Fibroblast of upper back skin (primary cell): ENCODE data around the gene KANTR.

Experiments
- DNase-seq: peaks from one replicate; pipeline ENCODE4 v3.0.0-alpha.2; 2013

KANTR gene, protein sequence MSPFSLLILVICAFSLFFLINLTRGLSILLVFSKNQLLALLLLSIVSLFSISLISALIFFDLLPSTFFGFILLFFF

DNA sequence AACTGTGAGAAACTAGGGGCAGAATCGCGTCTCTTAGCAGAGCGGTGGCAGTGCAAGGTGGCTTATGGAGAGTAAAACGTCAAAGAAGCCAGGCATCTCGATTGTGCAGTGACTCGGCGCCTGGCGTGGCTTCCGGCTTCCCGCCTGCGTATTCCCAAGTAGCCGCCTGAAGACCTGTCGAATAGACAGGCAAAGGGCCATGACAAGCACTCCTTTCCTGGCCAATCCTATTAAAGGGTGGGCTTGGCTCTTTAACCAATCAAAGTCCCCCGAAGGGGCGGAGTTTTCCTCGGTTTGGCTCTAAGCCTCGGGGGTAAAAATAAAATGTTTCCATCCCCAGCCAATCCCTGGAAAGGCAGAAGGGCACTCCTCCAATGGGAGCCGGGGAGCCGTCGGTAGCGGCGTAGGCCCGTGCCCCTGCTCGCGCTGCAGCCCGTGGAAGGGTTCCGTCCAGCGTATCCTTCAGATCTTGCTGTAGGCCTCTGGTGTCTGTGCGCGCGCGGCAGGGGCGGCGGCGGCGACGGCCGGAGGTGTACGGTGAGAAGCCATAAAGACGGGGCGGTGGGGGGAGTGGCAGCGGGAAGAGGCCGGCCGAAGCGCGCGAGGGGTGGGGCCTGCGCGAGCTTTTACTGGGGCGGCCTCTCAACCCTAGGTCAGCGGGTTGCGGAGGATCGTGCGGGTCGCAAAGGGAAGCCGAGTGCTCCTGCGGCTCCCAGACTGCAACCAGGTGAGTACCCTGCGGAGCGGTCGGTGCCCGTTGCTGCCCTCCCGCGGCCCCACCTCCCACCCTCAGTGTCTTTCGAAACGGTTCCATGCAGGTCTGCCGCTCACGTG, at the start of gene KANTR:
TSS of gene KANTR (plus strand) at position 395 of the 834 bp plus-strand sequence. CDS start 30,131 bp downstream, outside the sequence.
- peak; percentile 95 for DNase-seq

DNA sequence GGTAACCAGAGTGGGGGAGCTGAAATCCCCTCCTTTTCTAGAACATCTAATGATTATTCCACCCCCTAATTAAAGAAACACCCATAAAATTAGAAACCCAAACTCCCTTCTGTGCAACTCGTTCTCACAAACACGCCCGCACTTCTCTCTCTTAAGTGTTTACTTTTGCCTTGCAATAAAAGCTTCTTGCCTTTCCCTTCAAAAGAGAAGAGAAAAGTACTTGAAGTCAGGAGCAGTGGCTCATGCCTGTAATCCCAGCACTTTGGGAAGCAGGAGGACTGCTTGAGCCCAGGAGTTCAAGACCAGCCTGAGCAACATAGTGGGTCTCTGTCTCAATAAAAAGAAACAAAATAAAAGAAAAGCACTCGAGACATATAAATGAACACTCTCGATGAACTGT, 48.9 kb upstream of the KANTR start:
- DNase-seq = no peak

DNA sequence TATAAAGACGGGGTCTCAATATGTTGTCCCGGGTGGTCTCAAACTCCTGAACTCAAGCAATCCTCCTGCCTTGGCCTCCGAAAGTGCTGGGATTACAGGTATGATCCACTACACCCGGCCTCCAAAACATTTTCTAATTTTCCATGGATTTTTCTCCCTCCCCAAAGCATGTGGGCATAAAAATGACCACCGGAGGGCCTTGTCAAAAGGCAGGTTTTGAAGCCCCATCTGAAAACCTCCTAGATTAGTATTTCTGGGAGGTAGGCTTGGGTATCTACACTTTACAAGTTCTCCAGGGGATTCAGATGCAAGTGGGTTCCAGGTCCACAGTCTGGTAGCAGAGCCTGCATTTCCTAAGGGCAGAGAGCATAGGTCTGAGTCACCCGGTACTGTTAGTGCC, 46.7 kb upstream of the KANTR start:
- DNase-seq = no peak

DNA sequence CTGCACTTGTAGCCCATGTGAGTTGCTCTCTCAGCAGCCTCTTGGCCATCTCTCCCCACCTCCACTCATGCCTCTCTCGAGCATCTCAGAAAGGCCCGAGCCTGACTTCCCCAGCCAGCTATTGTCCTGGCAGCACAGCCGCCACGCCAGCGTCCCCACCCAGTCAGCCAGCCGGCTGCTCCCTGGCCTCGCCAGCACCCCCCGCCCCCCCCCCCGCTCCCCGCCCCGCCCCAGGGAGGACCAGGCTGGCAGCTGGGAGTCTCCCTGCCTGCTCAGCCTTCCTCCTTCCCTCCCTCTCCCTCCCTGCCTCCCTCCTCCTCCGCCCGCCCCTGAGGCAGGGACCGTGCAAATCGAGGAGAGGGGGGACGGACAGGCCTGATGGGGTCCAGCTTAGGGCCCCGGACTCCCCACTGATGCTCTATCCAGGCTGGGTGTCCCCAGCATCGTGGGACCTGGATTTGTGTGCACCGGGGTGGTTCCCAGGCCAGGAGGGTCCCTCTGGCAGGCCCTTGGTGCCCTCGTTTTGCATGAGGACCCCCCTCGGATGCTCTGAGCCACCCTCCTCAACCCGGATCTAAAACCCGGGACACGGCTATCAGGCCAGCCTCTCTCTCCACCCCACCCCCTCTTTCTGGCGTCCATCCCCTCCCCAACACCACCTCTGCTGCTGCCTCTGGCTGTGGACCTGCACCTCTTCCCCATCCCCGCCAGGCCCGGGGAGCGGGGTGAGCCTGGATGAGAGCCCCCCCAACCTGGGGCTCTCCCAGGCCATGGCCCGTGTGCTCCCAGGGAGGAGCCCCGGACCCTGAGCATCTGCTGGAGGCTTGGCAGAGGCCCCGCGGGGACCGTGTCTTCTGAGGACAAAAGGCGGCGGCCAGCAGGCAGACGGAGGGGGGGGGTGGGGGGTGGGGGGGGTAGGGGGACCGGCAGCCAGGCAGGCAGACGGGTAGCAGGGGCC, 45.5 kb upstream of the KANTR start, which contains the start of gene GPR173:
TSS of gene GPR173 (plus strand) at position 621 of the 958 bp plus-strand sequence. CDS start 27,833 bp downstream, outside the sequence.
- DNase-seq = peak; percentile 67

DNA sequence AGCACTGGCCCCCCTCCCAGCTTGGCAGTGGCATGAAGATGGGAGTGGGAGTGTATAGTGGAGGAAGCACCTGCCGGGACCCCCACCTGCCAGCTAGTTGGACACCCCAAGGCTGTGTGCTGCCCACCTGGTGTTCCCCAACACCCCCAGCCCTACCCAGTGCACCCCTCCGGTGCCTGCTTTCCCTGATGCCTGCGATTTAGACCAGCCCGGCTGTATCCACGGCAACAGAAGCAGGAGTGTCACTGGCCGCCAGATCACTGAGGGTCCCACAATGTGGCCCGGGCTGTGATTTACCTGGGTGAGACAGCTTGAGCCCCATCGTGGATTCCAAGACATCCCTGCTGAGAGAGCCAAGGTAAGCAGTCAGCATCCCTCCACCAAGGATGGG, 44.8 kb upstream of the KANTR start:
- DNase-seq = no peak

DNA sequence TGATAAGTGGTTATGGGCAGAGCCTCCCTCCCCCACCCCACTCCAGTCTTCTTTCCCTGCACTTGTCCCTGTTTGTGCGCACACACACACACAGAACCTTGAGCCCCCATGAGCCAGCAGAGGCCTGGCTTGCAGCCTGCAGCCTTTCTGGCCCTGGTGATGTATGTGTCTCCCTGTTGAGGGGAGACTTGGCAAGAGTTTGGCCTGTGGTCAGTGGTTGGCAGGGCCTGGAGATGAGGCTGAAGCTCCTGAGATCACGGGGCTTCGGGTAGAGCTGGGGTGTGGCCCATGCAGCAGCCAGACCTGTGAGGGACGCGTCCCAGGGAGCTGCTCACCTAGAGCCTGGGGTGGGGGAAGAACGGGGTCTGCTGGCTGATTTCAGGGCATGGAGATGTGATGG, 43.1 kb upstream of the KANTR start:
- DNase-seq = no peak

DNA sequence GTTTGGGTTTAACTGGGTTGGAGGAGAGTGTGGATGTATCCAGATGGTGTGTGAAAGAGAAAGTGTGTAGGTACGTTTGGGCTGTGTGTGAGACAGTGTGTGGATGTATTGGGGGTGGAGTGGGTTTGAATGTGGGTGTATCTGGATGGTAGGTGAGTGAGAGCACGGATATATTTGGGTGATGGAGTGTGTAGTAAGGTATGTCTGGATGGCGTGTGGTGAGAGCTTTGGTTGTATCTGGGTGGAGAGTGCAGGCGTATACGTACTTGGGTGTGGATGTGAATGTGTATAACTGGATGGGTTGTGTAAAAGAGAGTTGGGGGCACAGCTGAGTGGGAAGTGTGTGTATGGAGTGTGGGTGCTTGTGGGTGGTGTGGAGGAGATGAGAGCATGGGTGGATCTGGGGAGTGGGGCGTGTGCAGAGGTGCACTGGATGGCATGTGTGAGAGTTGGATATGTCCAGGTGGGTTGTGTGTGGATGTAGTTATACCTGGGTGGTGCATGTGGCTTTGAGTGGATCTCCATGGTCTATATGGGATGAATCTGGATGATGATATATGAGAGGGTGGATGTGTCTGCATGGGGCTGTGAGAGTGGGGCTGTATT, 38.6 kb upstream of the KANTR start:
- no peak for DNase-seq

DNA sequence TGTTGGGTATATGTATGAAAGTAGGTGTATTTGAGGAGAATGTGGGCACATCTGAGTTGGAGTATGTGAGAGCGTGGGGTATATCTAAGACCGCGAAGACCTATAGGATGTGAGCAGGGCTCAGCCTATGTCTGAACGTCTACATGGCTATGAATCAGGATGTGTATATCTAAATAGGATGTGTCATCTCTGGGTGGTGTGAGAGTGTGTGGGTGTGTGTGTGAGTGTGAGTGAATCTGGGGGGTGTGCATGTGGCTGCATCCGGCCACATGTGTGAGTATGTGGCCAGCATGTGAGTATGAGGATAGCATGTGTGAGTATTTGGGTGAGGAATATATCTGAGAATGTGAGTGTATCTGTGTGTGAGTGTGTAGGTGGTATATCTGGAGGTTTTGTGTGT, 37.6 kb upstream of the KANTR start:
- peak; percentile 4 for DNase-seq

DNA sequence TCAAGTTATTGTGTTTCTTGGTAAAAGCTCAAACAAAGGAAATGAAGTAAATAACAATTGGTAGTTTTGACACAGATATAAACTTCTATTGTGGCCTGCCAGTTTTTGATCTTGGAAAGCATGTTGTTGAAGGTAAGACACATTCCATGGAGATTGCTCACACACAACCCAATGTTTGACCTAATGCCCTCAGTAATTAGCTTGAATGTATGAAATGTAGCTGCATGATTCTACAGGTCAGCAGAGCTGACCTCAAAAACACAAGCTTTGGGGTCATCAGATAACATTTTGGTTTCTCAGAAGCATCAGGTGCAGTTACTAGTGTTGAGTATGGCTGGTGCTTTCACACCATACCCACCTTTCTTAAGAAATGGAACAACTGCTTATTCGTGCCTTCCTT, 28.8 kb upstream of the KANTR start:
- DNase-seq = no peak

DNA sequence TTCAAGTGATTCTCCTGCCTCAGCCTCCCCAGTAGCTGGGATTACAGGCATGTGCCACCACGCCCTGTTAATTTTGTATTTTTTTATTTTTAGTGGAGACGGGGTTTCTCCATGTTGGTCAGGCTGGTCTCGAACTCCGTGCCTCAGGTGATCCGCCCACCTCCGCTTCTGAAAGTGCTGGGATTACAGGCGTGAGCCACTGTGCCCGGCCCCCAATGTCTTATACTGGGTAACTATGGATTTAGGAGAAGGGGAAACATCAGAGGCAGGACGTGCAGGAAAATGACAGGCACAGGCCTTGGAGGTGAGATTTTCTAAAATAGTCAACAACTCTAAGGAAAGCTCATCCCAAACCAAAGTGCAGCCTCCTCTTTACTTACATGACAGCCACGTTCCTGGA, 22.9 kb upstream of the KANTR start:
- DNase-seq = no peak

DNA sequence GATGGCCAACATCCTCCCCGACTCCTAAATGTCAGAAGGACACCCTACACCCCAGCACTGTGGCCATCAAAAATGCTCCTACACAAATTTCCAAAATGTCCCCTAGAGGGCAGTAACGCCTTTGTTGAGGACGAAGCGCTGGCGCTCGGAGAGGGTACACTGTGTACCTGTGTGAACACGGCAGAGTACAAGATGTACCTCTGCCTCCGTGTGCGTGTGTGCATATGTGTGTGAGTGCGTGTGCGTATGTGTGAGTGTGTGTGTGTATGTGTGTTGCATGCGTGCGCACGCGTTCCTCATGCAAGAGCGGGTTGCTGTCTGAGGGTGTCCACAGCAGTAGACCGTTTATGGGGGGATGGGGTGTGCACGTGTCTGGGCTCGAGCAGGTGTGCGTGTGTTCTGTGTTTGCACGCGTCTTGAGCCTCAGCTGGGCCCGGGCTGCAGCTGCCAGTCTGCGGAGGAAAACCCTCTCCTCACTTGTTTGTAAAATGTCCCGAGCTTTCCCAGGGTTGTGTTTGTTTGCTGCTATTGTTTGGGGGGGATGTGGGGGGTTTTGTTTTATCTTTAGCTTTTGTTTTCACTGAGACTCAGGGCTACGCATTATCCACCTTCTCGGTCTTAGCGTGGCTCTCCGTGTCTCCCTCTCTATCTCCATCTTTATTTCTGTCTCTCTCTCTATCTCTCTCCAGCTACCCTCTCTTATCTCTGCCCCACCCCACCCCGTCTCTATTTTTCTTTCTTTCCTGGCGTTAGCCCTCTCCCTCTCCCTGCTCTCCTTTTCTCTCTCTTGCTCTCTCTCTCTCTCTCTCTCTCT, 22.1 kb upstream of the KANTR start:
- peak; percentile 56 for DNase-seq

DNA sequence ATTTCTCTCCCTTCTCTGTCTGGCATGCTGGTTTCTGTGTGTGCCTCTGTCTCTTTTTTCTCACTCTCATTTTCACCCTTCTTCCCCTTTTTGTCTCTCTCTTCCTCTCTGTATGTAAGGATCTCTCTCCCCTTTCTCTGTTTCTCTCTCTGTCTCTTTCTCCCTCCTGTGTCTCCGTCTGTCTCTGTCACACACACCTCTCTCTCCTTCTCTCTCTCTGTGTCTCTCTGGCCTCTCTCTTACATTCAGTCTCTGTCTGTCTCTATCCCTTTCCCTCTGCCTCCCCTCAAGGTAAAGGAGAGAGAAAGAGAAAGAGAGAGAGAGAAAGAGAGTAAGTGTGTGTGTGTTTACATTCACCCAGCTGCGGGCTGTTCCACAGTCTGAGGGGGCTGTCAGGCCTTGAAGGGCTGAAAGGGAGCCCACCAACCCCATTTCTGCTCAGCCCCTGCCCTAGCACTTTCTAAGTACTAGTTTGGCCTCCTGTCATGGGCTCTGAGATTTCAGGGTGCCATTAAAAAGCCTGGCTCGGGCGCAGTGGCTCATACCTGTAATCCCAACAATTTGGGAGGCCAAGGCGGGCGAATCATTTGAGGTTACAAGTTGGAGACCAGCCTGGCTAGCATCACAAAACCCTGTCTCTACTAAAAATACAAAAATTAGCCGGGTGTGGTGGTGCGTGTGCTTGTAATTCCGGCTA, 21.4 kb upstream of the KANTR start:
- no peak for DNase-seq

DNA sequence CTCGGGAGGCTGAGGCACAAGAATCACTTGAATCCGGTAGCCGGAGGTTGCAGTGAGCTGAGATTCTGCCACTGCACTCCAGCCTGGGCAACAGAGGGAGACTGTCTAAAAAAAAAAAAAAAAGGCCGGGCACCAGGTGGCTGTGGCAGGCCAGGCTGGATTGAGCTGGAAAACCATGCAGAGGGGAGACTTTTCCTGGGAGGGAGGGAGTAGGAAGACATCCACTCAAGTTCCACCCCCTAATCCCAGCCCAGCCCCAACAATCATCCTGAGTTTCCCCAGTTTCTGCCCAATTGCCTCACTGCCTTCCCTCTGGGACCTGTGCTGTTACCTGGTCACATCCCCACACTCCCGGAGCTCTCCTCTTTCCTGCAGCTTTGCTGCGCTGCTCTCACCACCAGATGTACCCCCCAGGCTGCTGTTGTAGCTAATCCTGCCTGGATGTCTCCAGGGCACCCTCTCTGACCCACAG, 20.8 kb upstream of the KANTR start:
- no peak for DNase-seq

DNA sequence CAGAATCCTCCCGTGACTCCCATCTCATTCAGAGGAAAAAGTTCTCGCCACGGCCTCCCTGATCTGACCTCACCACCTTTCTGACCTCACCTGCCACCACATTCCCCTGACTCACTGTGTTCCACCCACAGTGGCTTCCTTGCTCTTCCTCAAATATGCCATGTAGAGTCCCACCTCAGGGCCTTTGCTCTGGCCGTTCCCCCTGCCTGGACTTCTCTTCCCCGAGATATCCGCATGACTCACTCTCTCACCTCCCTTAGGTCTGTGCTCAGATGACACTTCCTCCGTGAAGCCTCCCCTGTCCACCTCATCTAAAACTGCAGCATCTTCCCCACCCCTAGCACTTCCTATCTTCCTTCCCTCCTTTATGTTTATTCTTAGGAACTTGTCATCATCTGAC, 18.9 kb upstream of the KANTR start:
- no peak for DNase-seq

DNA sequence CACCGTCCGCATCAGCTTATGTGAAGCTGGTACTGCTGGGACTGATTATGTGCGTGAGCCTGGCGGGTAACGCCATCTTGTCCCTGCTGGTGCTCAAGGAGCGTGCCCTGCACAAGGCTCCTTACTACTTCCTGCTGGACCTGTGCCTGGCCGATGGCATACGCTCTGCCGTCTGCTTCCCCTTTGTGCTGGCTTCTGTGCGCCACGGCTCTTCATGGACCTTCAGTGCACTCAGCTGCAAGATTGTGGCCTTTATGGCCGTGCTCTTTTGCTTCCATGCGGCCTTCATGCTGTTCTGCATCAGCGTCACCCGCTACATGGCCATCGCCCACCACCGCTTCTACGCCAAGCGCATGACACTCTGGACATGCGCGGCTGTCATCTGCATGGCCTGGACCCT, 17.3 kb upstream of the KANTR start:
- DNase-seq = no peak

DNA sequence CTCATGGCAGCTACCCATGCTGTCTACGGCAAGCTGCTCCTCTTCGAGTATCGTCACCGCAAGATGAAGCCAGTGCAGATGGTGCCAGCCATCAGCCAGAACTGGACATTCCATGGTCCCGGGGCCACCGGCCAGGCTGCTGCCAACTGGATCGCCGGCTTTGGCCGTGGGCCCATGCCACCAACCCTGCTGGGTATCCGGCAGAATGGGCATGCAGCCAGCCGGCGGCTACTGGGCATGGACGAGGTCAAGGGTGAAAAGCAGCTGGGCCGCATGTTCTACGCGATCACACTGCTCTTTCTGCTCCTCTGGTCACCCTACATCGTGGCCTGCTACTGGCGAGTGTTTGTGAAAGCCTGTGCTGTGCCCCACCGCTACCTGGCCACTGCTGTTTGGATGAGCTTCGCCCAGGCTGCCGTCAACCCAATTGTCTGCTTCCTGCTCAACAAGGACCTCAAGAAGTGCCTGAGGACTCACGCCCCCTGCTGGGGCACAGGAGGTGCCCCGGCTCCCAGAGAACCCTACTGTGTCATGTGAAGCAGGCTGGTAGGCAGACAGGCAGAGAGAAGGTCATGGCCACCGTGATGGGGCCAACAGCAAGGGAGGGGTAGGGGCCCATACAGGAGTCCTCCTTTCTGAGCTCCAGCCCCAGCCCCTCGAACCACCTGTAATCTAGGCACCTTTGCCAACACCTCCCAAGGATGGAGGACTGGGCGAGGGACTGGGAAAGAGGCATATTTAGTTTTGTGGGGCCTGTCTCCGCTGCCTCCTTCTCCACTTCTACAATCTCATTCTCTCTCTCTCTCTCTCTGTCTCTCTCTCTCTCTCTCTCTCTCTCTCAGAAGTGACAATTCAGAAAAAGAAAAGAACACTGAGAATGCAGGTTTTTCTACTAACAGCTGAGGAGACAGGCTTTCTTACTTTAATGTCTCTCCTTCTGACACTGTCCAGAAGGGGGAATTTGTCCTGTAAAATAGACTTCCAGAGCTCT, 16.4 kb upstream of the KANTR start:
- no peak for DNase-seq

DNA sequence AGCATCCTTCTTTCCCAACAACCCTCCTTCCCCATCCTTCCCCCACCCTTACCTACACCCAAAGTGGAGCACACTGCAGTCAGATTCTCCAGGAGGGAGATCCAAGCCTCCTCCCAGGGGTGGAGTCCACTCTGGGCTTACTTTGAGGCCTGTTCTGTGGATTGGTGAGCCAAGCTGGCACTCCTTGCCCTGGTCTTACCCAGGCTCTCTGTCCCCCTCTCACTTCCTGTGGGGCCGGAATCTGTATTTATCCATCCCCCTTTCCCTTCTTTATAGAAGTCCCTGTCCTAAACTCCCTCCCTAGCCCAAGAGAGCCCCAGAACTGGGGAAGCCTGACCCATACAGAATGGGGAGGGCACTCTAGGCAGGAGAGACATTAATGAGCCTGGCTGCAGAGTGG, 15.0 kb upstream of the KANTR start:
- DNase-seq = no peak

DNA sequence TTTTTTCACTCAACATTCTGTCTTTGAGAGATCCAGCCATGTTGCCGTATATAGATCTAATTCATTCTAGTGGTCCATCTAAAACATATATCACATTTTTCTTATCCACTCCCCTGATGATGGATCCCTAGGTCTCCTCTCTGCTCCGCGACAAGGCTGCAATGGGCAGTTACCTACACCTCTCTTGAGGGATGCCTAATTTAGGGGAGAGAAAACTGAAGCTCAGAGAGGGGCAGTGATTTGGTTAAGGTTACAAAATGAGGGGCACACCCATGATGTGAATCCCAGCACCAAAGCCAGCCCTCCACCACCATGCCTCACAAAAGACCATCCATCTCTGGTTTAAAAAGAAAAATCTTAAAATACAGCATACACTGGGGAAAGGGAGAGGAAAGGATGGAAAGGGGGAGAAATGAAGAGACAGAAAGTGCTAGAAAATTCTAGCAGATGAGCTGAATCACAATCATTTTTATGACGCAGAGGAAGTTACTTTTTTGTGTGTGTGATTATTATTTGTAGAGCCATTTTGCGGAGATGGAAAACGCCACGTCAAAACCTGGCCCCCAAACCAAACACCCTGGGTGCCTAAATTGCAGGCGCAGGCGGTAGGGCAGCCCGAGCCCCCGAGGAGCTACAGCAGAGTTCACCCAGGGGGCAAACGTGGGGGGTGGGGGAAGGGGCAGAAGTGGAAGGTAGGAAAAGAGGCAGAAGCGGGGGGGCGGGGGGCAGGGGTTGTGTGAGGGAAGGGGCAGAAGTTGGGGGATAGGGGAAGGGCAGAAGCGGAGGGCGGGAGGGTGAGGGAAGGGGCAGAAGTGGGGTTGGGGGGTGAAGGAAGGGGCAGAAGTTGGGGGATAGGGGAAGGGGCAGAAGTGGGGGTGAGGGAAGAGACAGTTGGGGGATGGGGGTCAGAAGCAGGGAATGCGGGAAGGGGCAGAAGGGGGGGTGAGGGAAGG, 13.0 kb upstream of the KANTR start:
- peak; percentile 34 for DNase-seq
